DND-41 (cell line): Measurements from ENCODE around the gene DNAH8.

Experiments
- ATAC-seq: fragments of 200-7000 bp; cut with Tn5 transposase; 3 replicates; pipeline ENCODE4 v1.9.1; 2021; ENCODE audit warnings: low read depth; ENCODE audit not compliant: insufficient read depth
- DNase-seq: peaks from one replicate; pipeline ENCODE4 v3.0.0-alpha.2; 2020
- H2AFZ ChIP-seq: 2 replicates; pipeline ENCODE4 v1.6.0; 2012; ENCODE audit warnings: low read depth, low read length
- H3K27ac ChIP-seq: 2 replicates; pipeline ENCODE4 v1.5.1; 2012; ENCODE audit warnings: low read length, inconsistent platforms
- H3K27me3 ChIP-seq: fragments of 200-600 bp; sonication (generic); 2 replicates; pipeline ENCODE4 v1.6.0; 2012; ENCODE audit warnings: low read length, mild to moderate bottlenecking, inconsistent platforms; ENCODE audit not compliant: insufficient read depth, poor library complexity
- H3K36me3 ChIP-seq: 2 replicates; pipeline ENCODE4 v1.5.1; 2012; ENCODE audit warnings: low read length, inconsistent platforms; ENCODE audit not compliant: insufficient read depth
- H3K4me1 ChIP-seq: 2 replicates; pipeline ENCODE4 v1.5.1; 2012; ENCODE audit warnings: mild to moderate bottlenecking, low read length; ENCODE audit not compliant: insufficient read depth
- H3K4me2 ChIP-seq: 2 replicates; pipeline ENCODE4 v1.6.0; 2012; ENCODE audit warnings: mild to moderate bottlenecking, moderate library complexity, low read length, inconsistent platforms; ENCODE audit not compliant: insufficient read depth
- H3K4me3 ChIP-seq, 2 experiments: fragments of 200-600 bp in 1 of 2; shearing (Covaris generic) in 1 of 2; 2 replicates each; pipeline ENCODE4 v1.5.1; 2012 to 2016; ENCODE audit warnings: inconsistent platforms in 2 of 2, low read length in 2 of 2, mild to moderate bottlenecking in 2 of 2, low read depth in 1 of 2, moderate library complexity in 1 of 2
- H3K79me2 ChIP-seq: 2 replicates; pipeline ENCODE4 v1.6.0; 2012; ENCODE audit warnings: low read length, inconsistent platforms; ENCODE audit not compliant: insufficient read depth
- H3K9ac ChIP-seq: 2 replicates; pipeline ENCODE4 v1.6.0; 2012; ENCODE audit warnings: low read depth, mild to moderate bottlenecking, inconsistent platforms, low read length, moderate library complexity
- H3K9me3 ChIP-seq: 2 replicates; pipeline ENCODE4 v1.5.1; 2012; ENCODE audit warnings: low read length, moderate library complexity, mild to moderate bottlenecking, inconsistent platforms; ENCODE audit not compliant: insufficient read depth, severe bottlenecking
- H4K20me1 ChIP-seq: 2 replicates; pipeline ENCODE4 v1.6.0; 2012; ENCODE audit warnings: low read length; ENCODE audit not compliant: insufficient read depth
- CTCF ChIP-seq: IDR thresholded peaks from 2 replicates; pipeline ENCODE4 v1.5.1; 2012; ENCODE audit warnings: borderline replicate concordance, low read length, moderate library complexity, mild to moderate bottlenecking; ENCODE audit not compliant: poor library complexity, severe bottlenecking; ENCODE audit errors: extremely low read depth
- EZH2 ChIP-seq: IDR thresholded peaks from 3 replicates; pipeline ENCODE4 v1.6.1; 2012; ENCODE audit warnings: borderline replicate concordance, low read depth, mild to moderate bottlenecking, moderate library complexity, low read length, inconsistent platforms; ENCODE audit not compliant: severe bottlenecking

Gene DNAH8

DNA sequence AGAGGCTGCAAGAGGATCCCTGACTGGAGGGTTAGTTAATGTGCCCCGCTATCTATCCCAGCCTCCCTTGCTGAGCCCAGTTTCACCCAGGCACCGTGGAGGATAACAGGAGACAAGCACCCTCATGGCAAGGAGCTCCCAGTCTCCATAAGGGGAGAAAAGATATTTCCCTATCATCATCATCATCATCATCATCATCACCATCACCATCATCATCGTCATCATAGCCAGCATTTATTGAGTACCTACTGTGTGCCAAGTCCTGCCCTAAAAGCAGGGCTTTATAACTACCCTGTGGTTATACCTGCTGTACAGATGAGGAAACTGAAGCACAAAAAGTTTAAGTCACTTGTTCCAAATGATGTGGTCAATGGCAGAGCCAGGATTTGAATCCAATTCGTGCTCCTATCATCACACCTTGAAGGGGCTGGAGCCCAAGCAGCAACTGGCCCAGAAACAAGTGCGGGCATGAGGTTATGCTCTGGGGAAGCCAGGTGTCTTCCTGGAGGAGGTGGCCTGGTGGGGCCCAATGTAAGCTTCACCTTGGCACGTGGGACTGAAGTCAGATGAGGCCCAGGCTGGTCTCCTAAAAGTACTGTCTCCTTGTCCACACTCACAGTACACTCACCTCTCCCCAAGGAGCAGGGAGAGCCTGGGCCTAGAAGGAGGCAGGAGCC lies 343.5 kb downstream of the DNAH8 start:
- H3K9ac ChIP-seq, result no peak overlapping the region
- ATAC-seq (no peak), DNase-seq (no peak)
- no peak overlapping the region for H2AFZ ChIP-seq
- no peak overlapping the region for H3K4me2 ChIP-seq
- H3K27me3 ChIP-seq, result no peaks in the 10 kb centered on the region
- no peak overlapping the region for H3K27ac ChIP-seq
- H3K4me3 ChIP-seq, result no peak overlapping the region
- H3K36me3 ChIP-seq, result peaks cover 14% of the 10 kb centered on the region; the same call in 1 of the 2 replicates
- no peaks in the 10 kb centered on the region for H3K9me3 ChIP-seq
- H3K4me1 ChIP-seq, result no peaks in the 10 kb centered on the region
- TF ChIP-seq EZH2, result no peak
- no peak for TF ChIP-seq CTCF
- no peaks in the 10 kb centered on the region for H3K79me2 ChIP-seq
- peaks cover 11% of the 10 kb centered on the region for H4K20me1 ChIP-seq

DNA sequence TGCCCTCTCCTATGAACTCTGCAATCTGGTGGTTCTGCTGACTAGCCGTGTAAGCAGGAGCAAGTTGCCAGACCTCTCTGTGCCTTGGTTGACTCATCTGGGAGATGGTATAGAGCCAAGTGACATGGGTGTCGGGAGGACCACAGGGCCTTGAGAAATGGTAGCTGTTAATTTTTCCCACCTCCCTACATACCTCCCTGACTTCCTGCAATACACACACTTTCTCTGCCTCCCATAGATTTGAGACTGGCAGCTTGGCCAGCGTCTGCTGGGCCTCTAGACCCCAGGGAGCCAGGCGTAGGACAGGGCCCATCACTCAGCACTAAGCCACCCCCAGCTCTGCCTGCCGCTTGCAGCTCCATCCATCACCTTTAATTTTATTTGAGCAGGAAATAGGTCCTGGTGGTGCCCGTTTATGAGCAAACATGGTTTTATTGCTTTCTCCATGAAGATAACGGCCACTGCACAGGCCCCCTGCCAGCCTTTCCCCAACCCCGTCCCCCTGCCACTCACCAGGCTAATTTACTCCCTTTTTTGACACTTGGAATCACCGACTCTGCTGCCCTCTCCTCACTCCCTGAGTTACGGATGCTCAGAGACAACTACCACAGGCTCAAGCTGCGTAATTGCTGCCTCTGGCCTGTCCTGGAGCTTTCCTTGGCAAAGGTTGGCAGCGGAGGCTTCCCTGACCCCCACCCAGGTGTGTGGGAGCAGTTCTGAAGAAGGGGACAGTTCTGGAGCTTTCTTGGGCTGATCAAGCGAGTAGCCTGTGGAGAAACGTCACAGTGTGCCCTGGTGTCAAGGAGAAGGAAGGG lies 344.6 kb downstream of the DNAH8 start:
- no peak overlapping the region for H3K27ac ChIP-seq
- no peaks in the 10 kb centered on the region for H3K27me3 ChIP-seq
- H3K4me3 ChIP-seq, result no peak overlapping the region
- H3K4me2 ChIP-seq, result no peak overlapping the region
- no peaks in the 10 kb centered on the region for H3K79me2 ChIP-seq
- TF ChIP-seq CTCF (no peak), EZH2 (no peak)
- no peak overlapping the region for H2AFZ ChIP-seq
- DNase-seq (no peak), ATAC-seq (no peak)
- H3K9ac ChIP-seq, result no peak overlapping the region
- no peaks in the 10 kb centered on the region for H3K4me1 ChIP-seq
- peaks cover 14% of the 10 kb centered on the region; the same call in 1 of the 2 replicates for H3K36me3 ChIP-seq
- peaks cover 11% of the 10 kb centered on the region for H4K20me1 ChIP-seq
- no peaks in the 10 kb centered on the region for H3K9me3 ChIP-seq

GRCh38 chr6:39060467-39061160 lies 345.5 kb downstream of the DNAH8 start:
- peaks cover 17% of the 10 kb centered on the region; the same call in 1 of the 2 replicates for H3K36me3 ChIP-seq
- H3K27me3 ChIP-seq, result no peaks in the 10 kb centered on the region
- ATAC-seq (no peak), DNase-seq (no peak)
- H3K4me2 ChIP-seq, result no peak overlapping the region
- H3K79me2 ChIP-seq, result no peaks in the 10 kb centered on the region
- peaks cover 11% of the 10 kb centered on the region for H4K20me1 ChIP-seq
- H3K9ac ChIP-seq, result no peak overlapping the region
- H2AFZ ChIP-seq, result no peak overlapping the region
- H3K4me3 ChIP-seq, result no peak overlapping the region
- no peak for TF ChIP-seq EZH2
- TF ChIP-seq CTCF, result no peak
- no peaks in the 10 kb centered on the region for H3K9me3 ChIP-seq
- H3K4me1 ChIP-seq, result no peaks in the 10 kb centered on the region
- no peak overlapping the region for H3K27ac ChIP-seq
